DOHH2 (cell line): ENCODE results near the gene UPF3A.

Experiments
- H3F3A ChIP-seq: fragments of 200-600 bp; sonication (generic), shearing (Covaris generic); 2 replicates; pipeline ENCODE4 v1.6.0; 2016; ENCODE audit warnings: antibody characterized with exemption, mild to moderate bottlenecking; ENCODE audit not compliant: control insufficient read depth, insufficient read depth
- H3K27ac ChIP-seq: fragments of 200-600 bp; sonication (generic); 2 replicates; pipeline ENCODE4 v1.5.1; 2014; ENCODE audit warnings: low read depth, mild to moderate bottlenecking, low read length, moderate library complexity
- H3K27me3 ChIP-seq: fragments of 200-600 bp; sonication (generic); 2 replicates; pipeline ENCODE4 v1.6.1; 2014; ENCODE audit warnings: mild to moderate bottlenecking, low read length, mixed read lengths; ENCODE audit not compliant: control insufficient read depth
- H3K36me3 ChIP-seq: fragments of 200-600 bp; sonication (generic); 2 replicates; pipeline ENCODE4 v1.6.1; 2014; ENCODE audit warnings: mild to moderate bottlenecking, low read length, moderate library complexity, mixed read lengths; ENCODE audit not compliant: control insufficient read depth
- H3K4me1 ChIP-seq: fragments of 200-600 bp; sonication (generic); 2 replicates; pipeline ENCODE4 v1.6.1; 2014; ENCODE audit warnings: mild to moderate bottlenecking, low read length, mixed read lengths; ENCODE audit not compliant: control insufficient read depth
- H3K4me2 ChIP-seq: fragments of 200-600 bp; sonication (generic); 2 replicates; pipeline ENCODE4 v1.6.0; 2014; ENCODE audit warnings: mild to moderate bottlenecking, low read length, moderate library complexity
- H3K4me3 ChIP-seq: fragments of 200-600 bp; sonication (generic); 2 replicates; pipeline ENCODE4 v1.5.1; 2014; ENCODE audit warnings: mild to moderate bottlenecking, low read length, mixed read lengths
- H3K79me2 ChIP-seq: fragments of 200-600 bp; sonication (generic); 2 replicates; pipeline ENCODE4 v1.6.1; 2014; ENCODE audit warnings: mild to moderate bottlenecking, low read length, mixed read lengths; ENCODE audit not compliant: control insufficient read depth
- H3K9me2 ChIP-seq: fragments of 200-600 bp; sonication (generic); replicated peaks from 2 replicates; pipeline ENCODE4 v1.6.1; 2014; ENCODE audit warnings: mild to moderate bottlenecking, low read length, mixed read lengths; ENCODE audit not compliant: control insufficient read depth
- H3K9me3 ChIP-seq: fragments of 200-600 bp; sonication (generic); 2 replicates; pipeline ENCODE4 v1.6.1; 2014; ENCODE audit warnings: antibody characterized with exemption, low read length, mixed read lengths; ENCODE audit not compliant: control insufficient read depth, insufficient read depth
- H4K20me1 ChIP-seq: fragments of 200-600 bp; sonication (generic); 2 replicates; pipeline ENCODE4 v1.6.0; 2014; ENCODE audit warnings: low read depth, mild to moderate bottlenecking, antibody characterized with exemption, low read length, moderate library complexity; ENCODE audit not compliant: control insufficient read depth, insufficient read depth
- EZH2phosphoT487 ChIP-seq: fragments of 200-600 bp; sonication (generic); IDR thresholded peaks from 2 replicates; pipeline ENCODE4 v1.6.1; 2017; ENCODE audit warnings: borderline replicate concordance, mild to moderate bottlenecking, antibody characterized with exemption, low read length, moderate library complexity, mixed read lengths
- TF ChIP-seq, protein P1 (sequence below): fragments of 200-600 bp; sonication (generic); IDR thresholded peaks from one replicate; pipeline ENCODE4 v1.5.1; 2014; ENCODE audit warnings: antibody characterized with exemption, mild to moderate bottlenecking, low read depth, low read length; ENCODE audit not compliant: poor library complexity, severe bottlenecking

The UPF3A gene

DNA sequence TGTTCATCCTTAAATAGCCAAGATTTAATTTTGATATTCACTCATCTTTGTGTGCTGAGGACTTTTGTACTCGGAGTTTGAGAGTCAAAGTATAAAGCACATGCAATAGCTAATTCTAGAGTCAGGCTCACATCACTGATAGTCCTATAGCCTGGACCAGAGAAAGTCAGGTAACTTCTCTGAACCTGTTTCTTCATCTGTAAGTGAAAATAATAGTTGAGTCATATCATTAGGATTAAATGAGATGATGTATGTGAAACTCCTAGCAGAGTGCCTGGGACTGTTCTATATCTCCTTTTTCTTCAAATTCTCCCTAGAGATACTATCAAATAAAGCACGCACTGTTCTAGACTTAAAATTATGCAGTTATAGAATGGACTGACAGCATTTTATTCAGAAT lies 41.9 kb downstream of the UPF3A start:
- Histone ChIP-seq H3K79me2 (peaks cover 98% of the 10 kb centered on the region), H3K4me2 (no peak overlapping the region), H3K27me3 (no peaks in the 10 kb centered on the region), H3K9me2 (no peaks in the 10 kb centered on the region), H3F3A (peaks cover 31% of the 10 kb centered on the region; the same call in 1 of the 2 replicates), H3K4me1 (peaks cover 33% of the 10 kb centered on the region), H4K20me1 (peaks cover 29% of the 10 kb centered on the region), H3K27ac (no peak overlapping the region), H3K9me3 (no peaks in the 10 kb centered on the region), H3K4me3 (no peak overlapping the region), H3K36me3 (peaks cover 93% of the 10 kb centered on the region)
- no peak for TF ChIP-seq EZH2phosphoT487
- TF ChIP-seq, protein P1, sequence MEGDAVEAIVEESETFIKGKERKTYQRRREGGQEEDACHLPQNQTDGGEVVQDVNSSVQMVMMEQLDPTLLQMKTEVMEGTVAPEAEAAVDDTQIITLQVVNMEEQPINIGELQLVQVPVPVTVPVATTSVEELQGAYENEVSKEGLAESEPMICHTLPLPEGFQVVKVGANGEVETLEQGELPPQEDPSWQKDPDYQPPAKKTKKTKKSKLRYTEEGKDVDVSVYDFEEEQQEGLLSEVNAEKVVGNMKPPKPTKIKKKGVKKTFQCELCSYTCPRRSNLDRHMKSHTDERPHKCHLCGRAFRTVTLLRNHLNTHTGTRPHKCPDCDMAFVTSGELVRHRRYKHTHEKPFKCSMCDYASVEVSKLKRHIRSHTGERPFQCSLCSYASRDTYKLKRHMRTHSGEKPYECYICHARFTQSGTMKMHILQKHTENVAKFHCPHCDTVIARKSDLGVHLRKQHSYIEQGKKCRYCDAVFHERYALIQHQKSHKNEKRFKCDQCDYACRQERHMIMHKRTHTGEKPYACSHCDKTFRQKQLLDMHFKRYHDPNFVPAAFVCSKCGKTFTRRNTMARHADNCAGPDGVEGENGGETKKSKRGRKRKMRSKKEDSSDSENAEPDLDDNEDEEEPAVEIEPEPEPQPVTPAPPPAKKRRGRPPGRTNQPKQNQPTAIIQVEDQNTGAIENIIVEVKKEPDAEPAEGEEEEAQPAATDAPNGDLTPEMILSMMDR = no peak

DNA sequence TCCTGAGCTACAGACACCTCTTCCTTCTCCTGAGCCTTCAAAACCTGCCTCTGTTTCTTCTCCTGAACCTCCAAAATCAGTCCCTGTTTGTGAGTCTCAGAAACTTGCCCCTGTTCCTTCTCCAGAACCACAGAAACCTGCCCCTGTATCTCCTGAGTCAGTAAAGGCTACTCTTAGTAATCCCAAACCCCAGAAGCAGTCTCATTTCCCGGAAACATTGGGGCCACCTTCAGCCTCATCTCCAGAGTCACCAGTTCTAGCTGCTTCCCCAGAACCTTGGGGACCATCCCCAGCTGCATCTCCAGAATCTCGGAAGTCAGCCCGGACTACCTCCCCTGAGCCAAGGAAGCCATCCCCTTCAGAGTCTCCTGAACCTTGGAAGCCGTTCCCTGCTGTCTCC lies 42.9 kb downstream of the UPF3A start:
- peaks cover 93% of the 10 kb centered on the region for H3K36me3 ChIP-seq

DNA sequence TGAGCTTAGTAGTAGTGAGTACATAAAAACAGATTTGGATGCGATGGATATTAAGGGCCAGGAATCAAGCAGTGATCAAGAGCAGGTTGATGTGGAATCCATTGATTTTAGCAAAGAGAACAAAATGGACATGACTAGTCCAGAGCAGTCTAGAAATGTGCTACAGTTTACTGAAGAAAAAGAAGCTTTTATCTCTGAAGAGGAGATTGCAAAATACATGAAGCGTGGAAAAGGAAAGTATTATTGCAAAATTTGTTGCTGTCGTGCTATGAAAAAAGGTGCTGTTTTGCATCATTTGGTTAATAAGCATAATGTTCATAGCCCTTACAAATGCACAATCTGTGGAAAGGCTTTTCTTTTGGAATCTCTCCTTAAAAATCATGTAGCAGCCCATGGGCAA lies 44.3 kb downstream of the UPF3A start:
- Histone ChIP-seq H3K79me2 (peaks cover 79% of the 10 kb centered on the region), H3K4me2 (peak overlapping the region; percentile 10; the same call in 1 of the 2 replicates)

More for the DNA sequence above, 42.9 kb downstream of the UPF3A start:
- H3K9me2 ChIP-seq = no peaks in the 10 kb centered on the region
- peaks cover 25% of the 10 kb centered on the region for H3K4me1 ChIP-seq
- peaks cover 36% of the 10 kb centered on the region; the same call in 1 of the 2 replicates for H3F3A ChIP-seq
- H3K27me3 ChIP-seq = no peaks in the 10 kb centered on the region
- peaks cover 93% of the 10 kb centered on the region for H3K79me2 ChIP-seq
- H3K27ac ChIP-seq = no peak overlapping the region
- H3K4me2 ChIP-seq = no peak overlapping the region; the same call in 1 of the 2 replicates
- peaks cover 19% of the 10 kb centered on the region for H4K20me1 ChIP-seq
- no peak overlapping the region for H3K4me3 ChIP-seq
- no peaks in the 10 kb centered on the region for H3K9me3 ChIP-seq
- TF ChIP-seq, protein P1 = no peak
- TF ChIP-seq EZH2phosphoT487 = no peak

More for the DNA sequence above, 44.3 kb downstream of the UPF3A start:
- TF ChIP-seq, protein P1 = no peak
- TF ChIP-seq EZH2phosphoT487 = no peak
- peaks cover 19% of the 10 kb centered on the region for H3K4me1 ChIP-seq
- H3K36me3 ChIP-seq = peaks cover 90% of the 10 kb centered on the region
- no peaks in the 10 kb centered on the region for H3K27me3 ChIP-seq
- peaks cover 43% of the 10 kb centered on the region; the same call in 1 of the 2 replicates for H3F3A ChIP-seq
- H3K9me3 ChIP-seq = no peaks in the 10 kb centered on the region
- H4K20me1 ChIP-seq = peaks cover 9% of the 10 kb centered on the region; the same call in 1 of the 2 replicates
- no peaks in the 10 kb centered on the region for H3K9me2 ChIP-seq
- no peak overlapping the region for H3K4me3 ChIP-seq
- H3K27ac ChIP-seq = no peak overlapping the region
